ENCODE data around the gene ZFYVE21. TPM values are rescaled to one million over a fixed set of nuclear protein-coding genes. Genes with fewer than 3 reads are reported as not detected.
A peak's percentile ranks its signal among the peaks of the same experiment; 100 is the strongest.

Gene ZFYVE21
- total and polyA plus RNA-seq, 9 donors, result 75.6 to 111 (median 83.1) TPM

DNA sequence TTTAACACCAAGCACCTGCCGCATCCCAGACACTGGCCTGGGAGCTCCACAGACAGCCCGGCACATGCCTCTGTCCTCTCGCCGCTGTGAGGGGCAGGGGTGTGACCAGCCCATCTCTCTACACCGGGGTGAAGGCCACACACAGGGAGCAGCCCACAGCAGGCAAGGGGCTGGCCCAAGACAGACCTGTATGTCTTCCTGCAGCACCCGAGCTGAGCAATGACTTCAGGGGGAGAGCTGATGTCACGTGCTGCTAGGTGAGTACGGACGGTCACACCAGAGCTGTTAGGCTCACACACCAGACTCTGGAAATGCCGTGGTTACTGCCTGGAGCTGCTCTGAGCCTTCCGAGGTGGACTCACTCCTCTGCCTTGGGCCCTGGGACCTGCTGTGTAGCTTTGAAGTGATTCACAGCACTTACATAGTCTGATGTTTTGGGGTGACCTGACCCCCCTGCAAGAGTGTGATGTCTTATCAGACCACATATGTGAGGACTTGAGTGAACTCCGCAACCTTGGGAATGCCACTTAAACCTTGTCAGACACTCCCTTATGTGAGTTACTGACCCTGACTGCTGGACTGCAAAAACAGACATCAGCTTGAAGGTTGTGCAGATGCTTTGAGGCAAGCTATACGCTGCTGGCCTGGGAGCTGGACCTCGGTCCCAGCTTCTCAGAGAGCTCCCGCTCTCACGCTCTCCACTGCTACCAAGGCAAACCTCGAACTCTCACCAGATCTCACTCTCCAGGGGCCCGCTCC lies 2.1 kb upstream of the ZFYVE21 start:
- 58 to 80% (median 62%) methylated on average over 18 of the region's 18 CpGs for WGBS, 3 donors
- Histone ChIP-seq H3K4me1 (ENCODE audit: insufficient read depth) (peaks cover 21% of the 10 kb centered on the region), H3K36me3 (no peaks in the 10 kb centered on the region), H3K27me3 (no peaks in the 10 kb centered on the region), H3K27ac (no peak overlapping the region), H3K4me3 (no peak overlapping the region), H3K9me3 (no peaks in the 10 kb centered on the region)
- intact Hi-C loops (cut with DNase I), result no loop called here
- no peak for TF ChIP-seq POLR2A (IDR thresholded peaks at IDR 0.05)
- TF ChIP-seq EP300 (IDR thresholded peaks at IDR 0.05), result no peak
- TF ChIP-seq, protein P1, sequence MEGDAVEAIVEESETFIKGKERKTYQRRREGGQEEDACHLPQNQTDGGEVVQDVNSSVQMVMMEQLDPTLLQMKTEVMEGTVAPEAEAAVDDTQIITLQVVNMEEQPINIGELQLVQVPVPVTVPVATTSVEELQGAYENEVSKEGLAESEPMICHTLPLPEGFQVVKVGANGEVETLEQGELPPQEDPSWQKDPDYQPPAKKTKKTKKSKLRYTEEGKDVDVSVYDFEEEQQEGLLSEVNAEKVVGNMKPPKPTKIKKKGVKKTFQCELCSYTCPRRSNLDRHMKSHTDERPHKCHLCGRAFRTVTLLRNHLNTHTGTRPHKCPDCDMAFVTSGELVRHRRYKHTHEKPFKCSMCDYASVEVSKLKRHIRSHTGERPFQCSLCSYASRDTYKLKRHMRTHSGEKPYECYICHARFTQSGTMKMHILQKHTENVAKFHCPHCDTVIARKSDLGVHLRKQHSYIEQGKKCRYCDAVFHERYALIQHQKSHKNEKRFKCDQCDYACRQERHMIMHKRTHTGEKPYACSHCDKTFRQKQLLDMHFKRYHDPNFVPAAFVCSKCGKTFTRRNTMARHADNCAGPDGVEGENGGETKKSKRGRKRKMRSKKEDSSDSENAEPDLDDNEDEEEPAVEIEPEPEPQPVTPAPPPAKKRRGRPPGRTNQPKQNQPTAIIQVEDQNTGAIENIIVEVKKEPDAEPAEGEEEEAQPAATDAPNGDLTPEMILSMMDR (IDR thresholded peaks at IDR 0.05), result no peak
- DNase-seq, result no peak

DNA sequence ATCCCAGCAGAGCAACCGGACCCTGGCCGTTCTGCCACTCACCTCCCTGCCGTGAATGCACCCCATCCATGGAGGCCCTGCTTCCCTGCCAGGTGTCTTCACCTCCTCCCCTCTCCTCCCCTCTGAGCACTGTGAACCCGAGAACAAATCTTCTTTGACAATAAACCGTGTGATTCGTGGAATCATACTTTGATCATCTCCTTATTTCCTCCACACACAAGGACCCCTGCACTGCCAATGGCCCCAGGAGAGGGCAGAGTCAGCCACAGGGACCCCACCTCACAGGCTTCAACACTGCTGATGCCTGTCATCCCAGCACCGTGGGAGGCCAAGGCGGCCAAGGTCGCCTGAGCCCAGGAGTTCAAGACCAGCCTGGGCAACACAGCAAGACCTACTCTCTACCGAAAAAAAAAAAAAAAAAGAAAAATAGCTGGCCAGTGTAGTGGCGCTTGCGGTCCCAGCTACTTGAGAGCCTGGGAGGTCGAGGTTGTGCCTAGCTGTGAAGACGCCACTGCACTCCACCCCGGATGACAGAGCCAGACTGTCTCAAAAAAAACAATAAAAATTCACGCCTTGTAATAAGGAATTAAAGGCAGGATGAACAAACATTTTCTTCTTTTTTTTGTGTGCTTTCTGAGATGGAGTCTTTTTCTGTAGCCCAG lies 1.4 kb upstream of the ZFYVE21 start:
- Histone ChIP-seq H3K9me3 (no peaks in the 10 kb centered on the region), H3K27me3 (no peaks in the 10 kb centered on the region), H3K4me1 (ENCODE audit: insufficient read depth) (peaks cover 25% of the 10 kb centered on the region), H3K36me3 (no peaks in the 10 kb centered on the region), H3K4me3 (no peak overlapping the region), H3K27ac (no peak overlapping the region)
- no peak for DNase-seq
- intact Hi-C loops (cut with DNase I), result no loop called here
- 45 to 53% (median 49%) methylated on average over 16 of the region's 16 CpGs for WGBS, 3 donors
- TF ChIP-seq EP300 (IDR thresholded peaks at IDR 0.05) (no peak), POLR2A (IDR thresholded peaks at IDR 0.05) (no peak)
- TF ChIP-seq, protein P1 (IDR thresholded peaks at IDR 0.05), result no peak

DNA sequence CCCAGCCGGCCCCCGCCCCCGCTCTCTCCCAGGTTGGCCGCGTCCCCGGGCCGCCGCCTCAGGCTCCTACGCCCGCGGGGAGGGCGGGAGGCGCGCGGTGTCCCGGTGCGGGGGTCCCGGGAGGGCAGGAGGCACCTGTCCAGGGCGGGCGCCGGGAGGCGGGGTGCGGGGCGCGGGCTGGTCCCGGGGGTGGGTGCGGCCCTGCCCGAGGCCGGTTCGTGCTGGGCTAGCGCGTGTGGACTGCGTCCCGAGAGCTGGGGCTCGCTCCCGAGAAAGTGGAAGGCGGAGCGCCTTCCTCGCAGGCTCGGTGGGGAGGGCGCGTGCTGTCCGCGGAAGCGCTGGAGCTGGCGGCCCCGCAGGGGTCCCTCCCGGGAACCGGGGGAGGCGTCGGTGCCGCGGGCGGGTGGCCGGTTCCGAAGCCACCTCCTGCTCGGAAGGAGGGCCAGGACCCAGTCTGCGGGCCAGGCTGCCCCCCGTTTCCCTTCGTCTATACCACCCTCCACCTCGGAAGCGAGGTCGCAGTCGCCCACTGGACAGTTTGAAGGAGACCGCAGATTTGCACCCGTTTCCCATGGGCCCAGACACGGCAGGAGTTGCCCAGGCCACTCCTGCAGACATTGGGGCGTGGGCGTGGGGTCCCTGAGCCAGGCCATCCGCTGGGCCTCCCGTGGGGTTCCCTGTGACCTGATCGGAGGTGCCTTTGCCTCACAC lies 636 bp downstream of the ZFYVE21 start:
- Histone ChIP-seq H3K4me3 (peak overlapping the region; percentile 65), H3K27me3 (no peaks in the 10 kb centered on the region), H3K4me1 (ENCODE audit: insufficient read depth) (peaks cover 25% of the 10 kb centered on the region), H3K27ac (peak overlapping the region; percentile 26 to 80), H3K9me3 (no peaks in the 10 kb centered on the region), H3K36me3 (no peaks in the 10 kb centered on the region)
- WGBS, 3 donors, result 1 to 2% (median 1%) methylated on average over 23 to 72 of the region's 72 CpGs
- TF ChIP-seq POLR2A (IDR thresholded peaks at IDR 0.05), result no peak
- TF ChIP-seq, protein P1 (IDR thresholded peaks at IDR 0.05), result no peak
- no peak for TF ChIP-seq EP300 (IDR thresholded peaks at IDR 0.05)
- DNase-seq, result peak; percentile 45 to 73 (median 68)
- intact Hi-C loops (cut with DNase I), result loop anchor here in 1 of 4 donors (5.0 kb wide), 1 partner anchor 89 kb away; the partner anchor contains the start of gene KLC1

DNA sequence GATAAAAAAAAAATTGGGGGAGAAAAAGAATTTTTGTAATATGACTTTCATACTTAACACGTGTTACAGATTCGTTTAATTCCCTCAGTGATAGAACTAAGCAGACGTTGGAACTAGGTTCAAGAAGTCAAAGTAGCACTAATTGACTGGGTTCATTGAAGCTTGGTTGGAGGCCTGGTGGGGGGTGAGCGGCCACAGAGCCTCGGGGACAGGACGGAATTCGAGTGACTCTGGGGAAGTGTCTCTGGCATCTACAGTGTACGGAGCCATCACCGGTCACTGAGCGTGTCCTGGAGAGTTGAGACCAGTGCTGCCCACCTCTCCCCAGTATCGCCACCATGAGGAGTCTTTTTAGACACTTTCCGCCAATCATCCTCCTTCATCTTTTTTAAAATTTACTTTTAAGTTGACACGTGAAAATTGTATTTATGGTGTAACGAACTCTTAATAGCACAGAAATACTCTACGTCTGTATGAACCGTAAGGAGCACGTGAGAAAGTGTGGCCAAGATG lies 1.3 kb downstream of the ZFYVE21 start:
- Histone ChIP-seq H3K27ac (no peak overlapping the region), H3K27me3 (no peaks in the 10 kb centered on the region), H3K4me3 (peak overlapping the region; percentile 65), H3K36me3 (no peaks in the 10 kb centered on the region), H3K4me1 (ENCODE audit: insufficient read depth) (peaks cover 25% of the 10 kb centered on the region), H3K9me3 (no peaks in the 10 kb centered on the region)
- no peak for DNase-seq
- TF ChIP-seq, protein P1 (IDR thresholded peaks at IDR 0.05), result no peak
- TF ChIP-seq POLR2A (IDR thresholded peaks at IDR 0.05) (no peak), EP300 (IDR thresholded peaks at IDR 0.05) (no peak)
- WGBS, 3 donors, result 71 to 73% (median 72%) methylated on average over 17 of the region's 17 CpGs
- intact Hi-C loops (cut with DNase I), result loop anchor here in 1 of 4 donors (5.0 kb wide), 1 partner anchor 90 kb away; the partner anchor contains the start of gene KLC1

All from ovary (tissue), 9 donors.